ENCODE data around the gene CRYBG2. TPM values are rescaled to one million over a fixed set of nuclear protein-coding genes. Genes with fewer than 3 reads are reported as not detected.

Gene CRYBG2
- total and polyA plus RNA-seq, 5 donors, result not detected

DNA sequence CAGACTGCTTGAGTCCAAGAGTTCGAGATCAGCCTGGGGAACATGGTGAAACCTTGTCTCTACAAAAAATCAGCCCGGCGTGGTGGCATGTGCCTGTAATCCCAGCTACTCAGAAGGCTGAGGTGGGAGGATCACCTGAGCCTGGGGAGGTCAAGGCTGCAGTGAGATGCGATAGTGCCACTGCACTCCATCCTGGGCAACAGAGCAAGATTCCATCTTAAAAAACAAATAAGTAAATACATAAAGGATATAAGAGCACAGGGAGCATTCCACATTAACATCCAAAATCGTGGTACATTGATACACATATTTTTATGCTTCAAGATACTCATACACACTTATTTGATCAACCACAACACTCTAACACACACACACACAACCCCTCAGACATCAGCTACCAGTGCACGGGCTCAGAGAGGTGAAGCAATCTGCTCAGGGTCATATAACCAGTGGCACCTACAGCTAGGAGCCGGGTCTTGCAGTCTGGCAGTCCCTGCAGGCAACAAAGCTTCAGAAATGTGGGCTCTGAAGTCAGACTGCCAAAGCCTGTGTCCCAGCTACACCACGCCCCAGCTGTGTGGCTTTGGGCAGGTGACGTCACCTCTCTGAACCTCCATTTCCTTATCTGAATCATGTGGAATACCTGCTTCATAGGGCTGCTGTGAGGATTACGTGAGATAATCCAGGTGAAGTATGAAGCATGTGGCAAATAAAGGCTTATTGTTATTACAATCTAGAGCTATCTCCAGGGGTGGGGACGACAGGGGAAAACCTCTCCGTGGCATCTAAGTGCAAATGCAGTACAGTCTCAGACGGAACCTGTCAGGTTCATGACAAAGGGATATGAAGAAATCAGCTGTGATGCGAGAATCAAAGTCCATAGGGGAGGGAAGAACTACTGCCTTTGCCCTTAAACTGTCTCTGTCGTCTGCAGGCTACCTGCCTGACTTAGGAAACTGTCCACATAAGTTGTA is 4.8 kb upstream of the CRYBG2 start:
- DNase-seq (no peak), ATAC-seq (no peak)
- Histone ChIP-seq H3K27me3 (ENCODE audit: control insufficient read depth, insufficient read depth) (no peaks in the 10 kb centered on the region), H3K4me3 (ENCODE audit: low read length) (no peak overlapping the region), H3K4me1 (ENCODE audit: control insufficient read depth, insufficient read depth, low read length) (no peaks in the 10 kb centered on the region), H3K9me3 (ENCODE audit: control insufficient read depth, low read length) (no peaks in the 10 kb centered on the region), H3K27ac (ENCODE audit: low read length) (no peak overlapping the region)
- intact Hi-C loops (cut with DNase I), result no loop called here
- WGBS, result 53% methylated on average over 15 of the region's 15 CpGs

DNA sequence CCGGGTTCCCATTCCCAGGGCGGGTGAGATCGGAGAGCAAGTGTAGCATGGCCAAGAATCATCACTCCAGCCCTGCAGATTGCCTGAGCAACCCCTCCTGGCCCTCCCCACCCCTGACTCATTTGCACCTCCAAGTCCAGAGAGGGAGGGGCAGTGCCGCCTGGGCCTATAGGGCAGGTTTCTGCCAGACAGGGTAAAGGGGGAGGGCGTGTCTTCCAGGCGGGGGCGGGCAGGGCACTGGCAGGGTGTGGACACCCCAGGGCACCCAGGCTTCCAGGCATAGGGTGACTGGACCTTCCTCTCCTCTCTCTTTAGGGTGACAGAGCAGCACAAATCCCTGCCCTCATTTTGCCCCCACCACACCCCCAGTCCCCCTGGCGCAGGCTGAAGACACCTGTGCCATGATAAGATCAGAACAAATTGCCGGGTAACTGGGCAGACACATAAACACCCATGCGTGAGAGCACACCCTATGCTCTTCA is 3.2 kb upstream of the CRYBG2 start:
- Histone ChIP-seq H3K9me3 (ENCODE audit: control insufficient read depth, low read length) (no peaks in the 10 kb centered on the region), H3K27me3 (ENCODE audit: control insufficient read depth, insufficient read depth) (no peaks in the 10 kb centered on the region), H3K4me1 (ENCODE audit: control insufficient read depth, insufficient read depth, low read length) (no peaks in the 10 kb centered on the region), H3K4me3 (ENCODE audit: low read length) (no peak overlapping the region), H3K27ac (ENCODE audit: low read length) (no peak overlapping the region)
- DNase-seq, result no peak
- ATAC-seq, result no peak
- WGBS, result 71% methylated on average over 10 of the region's 10 CpGs
- intact Hi-C loops (cut with DNase I), result no loop called here

DNA sequence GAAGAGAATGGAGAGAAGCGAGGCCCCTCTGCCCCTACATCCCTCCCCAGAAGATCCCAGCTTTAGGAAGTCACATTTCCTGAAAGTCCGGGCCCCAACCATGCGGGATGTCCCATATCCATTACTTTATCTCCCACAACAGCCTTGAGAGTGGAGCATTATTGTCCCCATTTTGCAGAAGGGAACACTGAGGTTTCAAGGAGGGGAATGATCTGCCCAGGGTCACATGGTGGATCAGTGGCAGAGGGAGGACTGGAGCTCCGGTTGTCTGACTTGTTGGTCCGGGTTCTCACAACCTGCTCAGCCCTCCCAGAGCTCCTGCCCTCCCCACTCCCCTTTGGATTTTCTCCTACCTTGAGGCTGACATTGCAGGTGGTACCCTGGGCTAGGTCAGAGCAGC is 2.2 kb upstream of the CRYBG2 start:
- DNase-seq (no peak), ATAC-seq (no peak)
- Histone ChIP-seq H3K9me3 (ENCODE audit: control insufficient read depth, low read length) (no peaks in the 10 kb centered on the region), H3K27ac (ENCODE audit: low read length) (no peak overlapping the region), H3K4me1 (ENCODE audit: control insufficient read depth, insufficient read depth, low read length) (no peaks in the 10 kb centered on the region), H3K4me3 (ENCODE audit: low read length) (no peak overlapping the region), H3K27me3 (ENCODE audit: control insufficient read depth, insufficient read depth) (no peaks in the 10 kb centered on the region)
- 82% methylated on average over 5 of the region's 5 CpGs for WGBS
- intact Hi-C loops (cut with DNase I), result no loop called here

DNA sequence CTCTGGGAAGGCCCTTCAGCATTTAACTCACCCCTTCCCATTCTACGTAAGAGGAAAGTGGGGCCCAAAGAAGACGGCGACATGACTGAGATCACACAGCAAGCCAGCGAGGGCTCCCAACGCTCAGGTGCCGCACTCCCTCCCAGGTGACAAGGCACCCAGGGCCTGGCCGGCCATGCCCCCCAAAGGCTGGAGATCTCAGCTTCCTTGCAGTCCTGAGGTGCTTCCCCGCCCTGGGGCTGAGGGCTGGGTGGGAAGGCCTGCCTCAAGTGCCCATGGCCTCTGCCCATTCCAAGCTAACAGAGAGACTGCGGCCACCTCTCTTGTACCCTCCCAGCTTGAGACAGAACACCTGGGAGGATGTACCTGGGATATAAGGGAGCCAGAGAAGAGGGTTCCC is 1.0 kb upstream of the CRYBG2 start:
- ATAC-seq (no peak), DNase-seq (no peak)
- intact Hi-C loops (cut with DNase I), result no loop called here
- Histone ChIP-seq H3K27ac (ENCODE audit: low read length) (no peak overlapping the region), H3K4me1 (ENCODE audit: control insufficient read depth, insufficient read depth, low read length) (no peaks in the 10 kb centered on the region), H3K4me3 (ENCODE audit: low read length) (no peak overlapping the region), H3K9me3 (ENCODE audit: control insufficient read depth, low read length) (no peaks in the 10 kb centered on the region), H3K27me3 (ENCODE audit: control insufficient read depth, insufficient read depth) (no peaks in the 10 kb centered on the region)
- 91% methylated on average over 9 of the region's 9 CpGs for WGBS

DNA sequence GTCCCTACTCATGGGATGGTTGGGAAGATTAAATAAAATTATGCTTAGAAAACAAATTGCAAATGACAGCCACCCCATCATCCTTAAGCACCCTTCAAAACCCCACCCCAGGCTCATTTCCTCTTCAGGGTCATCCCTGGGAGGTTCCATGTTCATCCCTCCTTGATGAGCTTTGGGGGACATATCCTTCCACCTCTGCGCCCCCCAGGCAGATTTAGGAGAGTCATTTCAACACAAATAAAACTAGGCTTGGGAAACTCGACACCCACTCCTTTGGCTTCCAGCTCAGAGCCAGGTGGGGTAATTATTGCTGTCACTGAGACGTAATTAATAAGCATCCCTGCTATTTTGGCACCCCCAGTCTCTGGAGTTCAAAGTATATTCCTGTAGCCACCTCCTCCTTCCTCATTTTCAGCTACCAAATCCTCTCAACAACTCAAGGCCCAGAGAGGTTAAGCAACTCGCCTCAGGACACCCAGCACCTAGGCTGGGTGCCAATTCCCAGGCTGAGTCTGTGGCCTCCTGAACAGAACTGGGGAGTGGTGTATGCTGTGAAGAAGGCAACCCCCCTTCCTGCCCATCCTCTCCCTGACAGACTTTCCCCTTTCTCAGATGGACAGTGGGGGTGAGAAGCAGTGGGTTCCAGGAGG is 595 bp downstream of the CRYBG2 start:
- H3K9me3 ChIP-seq (ENCODE audit: control insufficient read depth, low read length), result no peaks in the 10 kb centered on the region
- no peaks in the 10 kb centered on the region for H3K4me1 ChIP-seq (ENCODE audit: control insufficient read depth, insufficient read depth, low read length)
- ATAC-seq (no peak), DNase-seq (no peak)
- no peaks in the 10 kb centered on the region for H3K27me3 ChIP-seq (ENCODE audit: control insufficient read depth, insufficient read depth)
- intact Hi-C loops (cut with DNase I), result no loop called here
- no peak overlapping the region for H3K27ac ChIP-seq (ENCODE audit: low read length)
- WGBS, result 84% methylated on average over 4 of the region's 4 CpGs
- H3K4me3 ChIP-seq (ENCODE audit: low read length), result no peak overlapping the region

DNA sequence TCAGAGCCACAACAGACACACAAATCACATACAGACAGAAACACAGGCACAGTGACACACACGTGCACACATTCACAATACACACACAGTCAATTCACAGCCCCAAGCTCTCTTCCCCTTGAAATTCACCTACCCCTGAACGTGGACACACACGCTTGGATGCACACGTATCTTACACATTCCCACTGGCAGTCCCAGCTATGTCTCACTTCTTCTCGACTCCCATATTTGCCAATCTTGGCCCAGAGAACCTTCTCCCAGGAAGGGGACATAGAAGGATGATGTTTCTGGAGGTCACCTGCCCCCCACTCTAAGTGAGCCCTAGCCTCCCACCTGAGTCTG is 1.6 kb downstream of the CRYBG2 start:
- no peak for DNase-seq
- intact Hi-C loops (cut with DNase I), result no loop called here
- Histone ChIP-seq H3K27me3 (ENCODE audit: control insufficient read depth, insufficient read depth) (no peaks in the 10 kb centered on the region), H3K4me3 (ENCODE audit: low read length) (no peak overlapping the region), H3K4me1 (ENCODE audit: control insufficient read depth, insufficient read depth, low read length) (no peaks in the 10 kb centered on the region), H3K27ac (ENCODE audit: low read length) (no peak overlapping the region), H3K9me3 (ENCODE audit: control insufficient read depth, low read length) (no peaks in the 10 kb centered on the region)
- ATAC-seq, result no peak
- WGBS, result 84% methylated on average over 5 of the region's 5 CpGs

DNA sequence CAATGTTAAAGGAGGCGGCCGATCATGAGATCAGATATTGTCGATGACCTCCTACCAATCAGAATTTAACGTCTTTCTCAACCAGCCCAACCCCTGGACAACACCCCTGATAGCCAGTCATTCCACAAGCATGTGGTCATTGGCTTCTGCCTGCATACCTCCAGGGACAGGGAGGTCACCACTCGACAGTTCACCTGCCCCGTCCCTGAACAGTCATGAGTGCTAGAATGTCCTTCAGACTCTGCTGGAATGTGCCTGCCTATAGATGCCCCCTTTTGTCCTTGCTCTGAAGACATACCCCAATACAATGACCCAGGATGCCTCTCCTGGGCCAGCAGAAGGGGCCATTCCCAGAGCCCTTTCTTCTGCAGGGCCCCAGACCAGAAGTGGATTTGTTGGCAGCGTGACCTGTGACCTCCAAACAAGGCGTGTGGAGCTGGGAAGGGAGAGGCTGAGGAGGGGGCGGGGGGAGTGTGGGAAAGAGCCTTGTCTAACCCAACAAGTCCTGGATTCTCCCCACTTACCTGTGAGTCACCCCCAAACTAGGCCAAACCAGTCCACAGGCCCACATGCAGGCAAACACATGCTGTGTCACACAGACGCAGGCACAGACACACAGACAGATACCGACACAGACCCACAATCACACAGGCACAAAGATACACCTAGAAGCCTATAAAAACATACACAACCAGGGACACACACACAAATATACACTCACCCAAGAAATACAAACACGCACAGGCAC is 2.2 kb downstream of the CRYBG2 start:
- ATAC-seq, result no peak
- Histone ChIP-seq H3K9me3 (ENCODE audit: control insufficient read depth, low read length) (no peaks in the 10 kb centered on the region), H3K27me3 (ENCODE audit: control insufficient read depth, insufficient read depth) (no peaks in the 10 kb centered on the region), H3K27ac (ENCODE audit: low read length) (no peak overlapping the region), H3K4me1 (ENCODE audit: control insufficient read depth, insufficient read depth, low read length) (no peaks in the 10 kb centered on the region), H3K4me3 (ENCODE audit: low read length) (no peak overlapping the region)
- intact Hi-C loops (cut with DNase I), result no loop called here
- 81% methylated on average over 12 of the region's 12 CpGs for WGBS
- DNase-seq, result no peak

DNA sequence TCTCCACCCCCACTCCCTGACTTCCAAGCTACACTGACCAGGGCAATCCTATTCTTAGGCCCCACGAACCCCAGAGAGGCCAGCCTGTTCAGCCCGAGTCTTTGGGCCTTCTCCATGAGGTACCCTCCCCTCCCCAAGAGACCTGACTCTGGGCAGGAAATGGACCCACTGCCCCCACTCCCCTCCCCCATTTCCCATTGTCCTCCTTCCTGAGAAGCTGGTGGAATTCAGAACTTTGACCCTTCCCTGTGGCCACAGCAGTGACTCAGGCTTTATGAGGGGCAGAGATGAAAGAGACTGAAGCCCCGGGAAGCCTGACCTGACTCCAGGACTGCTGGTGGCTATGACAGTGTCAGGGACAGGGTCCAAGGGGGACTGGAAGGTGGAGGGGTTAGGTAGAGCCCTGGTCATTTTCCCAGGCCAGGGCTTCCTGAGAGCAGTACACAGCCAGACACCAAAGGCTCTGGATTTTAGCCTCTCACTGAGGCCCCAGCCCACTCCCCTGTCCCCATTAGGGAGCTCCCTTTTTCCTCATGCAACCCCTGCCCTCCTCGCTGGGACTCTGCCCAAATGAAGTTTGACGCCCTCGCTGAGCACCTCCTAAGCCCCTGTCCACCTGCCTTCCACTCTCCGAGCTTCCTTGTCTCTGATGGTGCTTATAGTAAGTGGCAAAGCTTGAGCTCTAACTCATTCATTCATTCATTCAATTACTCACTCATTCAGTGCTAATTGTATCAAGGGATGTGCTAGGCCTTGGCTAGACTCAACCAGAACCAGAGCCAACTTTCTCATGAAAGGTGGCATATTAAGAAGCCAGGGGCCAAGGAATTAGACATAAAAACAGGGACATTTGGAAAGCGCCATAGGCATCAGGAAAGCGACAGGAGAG is 3.0 kb downstream of the CRYBG2 start:
- DNase-seq (no peak), ATAC-seq (no peak)
- intact Hi-C loops (cut with DNase I), result no loop called here
- Histone ChIP-seq H3K4me3 (ENCODE audit: low read length) (no peak overlapping the region), H3K4me1 (ENCODE audit: control insufficient read depth, insufficient read depth, low read length) (no peaks in the 10 kb centered on the region), H3K9me3 (ENCODE audit: control insufficient read depth, low read length) (no peaks in the 10 kb centered on the region), H3K27me3 (ENCODE audit: control insufficient read depth, insufficient read depth) (no peaks in the 10 kb centered on the region), H3K27ac (ENCODE audit: low read length) (no peak overlapping the region)
- 73% methylated on average over 9 of the region's 9 CpGs for WGBS

DNA sequence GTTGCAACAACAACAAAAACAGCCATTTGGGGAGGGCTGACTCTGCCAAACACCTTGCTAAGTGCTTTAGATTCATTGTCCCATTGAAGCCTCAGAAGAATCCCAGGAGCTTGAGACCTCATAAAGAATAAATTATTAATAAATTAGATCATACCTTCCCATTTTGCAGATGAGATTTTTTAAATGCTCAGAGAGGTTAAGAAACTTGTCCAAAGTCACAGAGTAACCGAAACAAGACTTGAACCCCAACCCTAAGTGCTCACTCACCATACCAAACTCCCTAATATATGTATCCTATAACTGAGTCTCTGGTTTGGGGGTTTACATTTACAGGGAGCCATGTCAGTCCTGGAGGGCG is 3.6 kb downstream of the CRYBG2 start:
- DNase-seq (no peak), ATAC-seq (no peak)
- no peak overlapping the region for H3K4me3 ChIP-seq (ENCODE audit: low read length)
- whole genome bisulfite sequencing, result 88% methylated on average over 2 of the region's 2 CpGs
- no peaks in the 10 kb centered on the region for H3K27me3 ChIP-seq (ENCODE audit: control insufficient read depth, insufficient read depth)
- no peak overlapping the region for H3K27ac ChIP-seq (ENCODE audit: low read length)
- intact Hi-C loops (cut with DNase I), result no loop called here
- no peaks in the 10 kb centered on the region for H3K9me3 ChIP-seq (ENCODE audit: control insufficient read depth, low read length)
- no peaks in the 10 kb centered on the region for H3K4me1 ChIP-seq (ENCODE audit: control insufficient read depth, insufficient read depth, low read length)

DNA sequence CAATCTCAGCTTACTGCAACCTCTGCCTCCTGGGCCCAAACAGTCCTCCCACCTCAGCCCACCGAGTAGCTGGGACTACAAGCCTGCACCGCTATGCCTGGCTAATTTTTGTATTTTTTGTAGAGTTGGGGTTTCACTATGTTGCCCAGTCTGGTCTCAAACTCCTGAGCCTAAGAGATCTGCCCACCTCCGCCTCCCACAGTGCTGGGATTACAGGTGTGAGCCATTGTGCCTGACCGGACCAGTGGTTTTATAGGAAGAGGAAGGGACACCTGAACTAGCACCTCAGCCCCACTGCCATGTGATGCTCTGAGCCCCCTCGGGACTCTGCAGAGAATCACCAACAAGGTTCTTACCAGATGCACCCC is 4.1 kb downstream of the CRYBG2 start:
- ATAC-seq (no peak), DNase-seq (no peak)
- Histone ChIP-seq H3K9me3 (ENCODE audit: control insufficient read depth, low read length) (no peaks in the 10 kb centered on the region), H3K27me3 (ENCODE audit: control insufficient read depth, insufficient read depth) (no peaks in the 10 kb centered on the region), H3K4me1 (ENCODE audit: control insufficient read depth, insufficient read depth, low read length) (no peaks in the 10 kb centered on the region), H3K4me3 (ENCODE audit: low read length) (no peak overlapping the region), H3K27ac (ENCODE audit: low read length) (no peak overlapping the region)
- 84% methylated on average over 5 of the region's 5 CpGs for WGBS
- intact Hi-C loops (cut with DNase I), result no loop called here

Data from right cardiac atrium (tissue), 5 donors.